Measurements from ENCODE around the gene TEX30.
"Not testable (repeated sequence)": the region's sequence is repeated elsewhere in the genome, so short reads cannot be mapped to it uniquely, and the experiment has no call there.

Gene TEX30

GRCh38 chr13:102773441-102774213 lies at the start of gene TEX30:
Gene TEX30 (minus strand): TSS chr13:102773786. CDS start chr13:102770026, 3,760 bp downstream.
- DNase-seq: peak; percentile 44

- no peak for DNase-seq
These were observed 44.3 kb upstream of the TEX30 start for GRCh38 chr13:102817907-102818306.

GRCh38 chr13:102817241-102817640 lies 43.7 kb upstream of the TEX30 start:
- no peak for DNase-seq

GRCh38 chr13:102816708-102817107 lies 43.1 kb upstream of the TEX30 start:
- DNase-seq: no peak

- DNase-seq: no peak
These were observed 42.2 kb upstream of the TEX30 start for GRCh38 chr13:102815788-102816187.

GRCh38 chr13:102814793-102815192 lies 41.2 kb upstream of the TEX30 start:
- no peak for DNase-seq

- DNase-seq: no peak
These were observed 40.5 kb upstream of the TEX30 start for GRCh38 chr13:102814025-102814607.

- no peak for DNase-seq
These were observed 39.2 kb upstream of the TEX30 start for GRCh38 chr13:102812611-102813287.

- no peak for DNase-seq
These were observed 34.1 kb upstream of the TEX30 start for GRCh38 chr13:102807699-102808098.

GRCh38 chr13:102805680-102806079 lies 32.1 kb upstream of the TEX30 start:
- DNase-seq: no peak

GRCh38 chr13:102800145-102801041 lies 26.8 kb upstream of the TEX30 start:
- no peak for DNase-seq

- DNase-seq: no peak
These were observed 26.0 kb upstream of the TEX30 start for GRCh38 chr13:102799426-102800144.

GRCh38 chr13:102798581-102799425 lies 25.2 kb upstream of the TEX30 start, which contains the start of the genes BIVM and POGLUT2:
Gene BIVM (plus strand): TSS chr13:102799119. CDS start chr13:102807268, 8,149 bp downstream.
Gene POGLUT2 (minus strand): TSS chr13:102798976. CDS start chr13:102798670, 306 bp downstream.
- no peak for DNase-seq

GRCh38 chr13:102793611-102794355 lies 20.2 kb upstream of the TEX30 start:
- no peak for DNase-seq

GRCh38 chr13:102792396-102792795 lies 18.8 kb upstream of the TEX30 start:
- DNase-seq: no peak

GRCh38 chr13:102788683-102789082 lies 15.1 kb upstream of the TEX30 start:
- no peak for DNase-seq

GRCh38 chr13:102784483-102784882 lies 10.9 kb upstream of the TEX30 start:
- no peak for DNase-seq

GRCh38 chr13:102781591-102781990 lies 8.0 kb upstream of the TEX30 start:
- no peak for DNase-seq

GRCh38 chr13:102780656-102781055 lies 7.1 kb upstream of the TEX30 start:
- DNase-seq: not testable (repeated sequence)
